Breast epithelium (tissue), 3 donors: ENCODE measurements around the gene SLC4A2.

Experiments
- POLR2A ChIP-seq: fragments of 450-650 bp; IDR thresholded peaks from one replicate; pipeline ENCODE4 v1.6.1; 2016; ENCODE audit warnings: antibody characterized with exemption, mild to moderate bottlenecking, moderate library complexity
- POLR2AphosphoS5 ChIP-seq, 3 donors: sonication (generic); formaldehyde crosslinking; IDR thresholded peaks; one replicate each; pipeline ENCODE4 v1.6.1; 2017; ENCODE audit warnings: antibody characterized with exemption in 3 of 3
- TF ChIP-seq, protein P1 (sequence below), 3 donors: fragments of 450-650 bp; IDR thresholded peaks; one replicate each; pipeline ENCODE4 v1.5.1; 2016 to 2017; ENCODE audit warnings: antibody characterized with exemption in 3 of 3, mild to moderate bottlenecking in 3 of 3, moderate library complexity in 3 of 3

- TF ChIP-seq, protein P1, sequence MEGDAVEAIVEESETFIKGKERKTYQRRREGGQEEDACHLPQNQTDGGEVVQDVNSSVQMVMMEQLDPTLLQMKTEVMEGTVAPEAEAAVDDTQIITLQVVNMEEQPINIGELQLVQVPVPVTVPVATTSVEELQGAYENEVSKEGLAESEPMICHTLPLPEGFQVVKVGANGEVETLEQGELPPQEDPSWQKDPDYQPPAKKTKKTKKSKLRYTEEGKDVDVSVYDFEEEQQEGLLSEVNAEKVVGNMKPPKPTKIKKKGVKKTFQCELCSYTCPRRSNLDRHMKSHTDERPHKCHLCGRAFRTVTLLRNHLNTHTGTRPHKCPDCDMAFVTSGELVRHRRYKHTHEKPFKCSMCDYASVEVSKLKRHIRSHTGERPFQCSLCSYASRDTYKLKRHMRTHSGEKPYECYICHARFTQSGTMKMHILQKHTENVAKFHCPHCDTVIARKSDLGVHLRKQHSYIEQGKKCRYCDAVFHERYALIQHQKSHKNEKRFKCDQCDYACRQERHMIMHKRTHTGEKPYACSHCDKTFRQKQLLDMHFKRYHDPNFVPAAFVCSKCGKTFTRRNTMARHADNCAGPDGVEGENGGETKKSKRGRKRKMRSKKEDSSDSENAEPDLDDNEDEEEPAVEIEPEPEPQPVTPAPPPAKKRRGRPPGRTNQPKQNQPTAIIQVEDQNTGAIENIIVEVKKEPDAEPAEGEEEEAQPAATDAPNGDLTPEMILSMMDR (IDR thresholded peaks at IDR 0.05): no peak
- TF ChIP-seq POLR2AphosphoS5 (IDR thresholded peaks at IDR 0.05): no peak
- no peak for TF ChIP-seq POLR2A
Observed at GRCh38 chr7:151031011-151031410, 28.4 kb upstream of the SLC4A2 start.
